ENCODE results near the gene ETAA1.
A peak's percentile ranks its signal among the peaks of the same experiment; 100 is the strongest.

ETAA1 gene

GRCh38 chr2:67412424-67412823 lies 15.3 kb downstream of the ETAA1 start:
- Histone ChIP-seq H3K27ac (no peak overlapping the region), H3K27me3 (replicated peaks) (no peaks in the 10 kb centered on the region)
- no peak for TF ChIP-seq CTCF (IDR thresholded peaks at IDR 0.05; ENCODE audit: low read depth, low read length, missing control alignments)

GRCh38 chr2:67414867-67415266 lies 17.7 kb downstream of the ETAA1 start:
- Histone ChIP-seq H3K36me3 (replicated peaks) (peaks cover under 1% of the 10 kb centered on the region), H3K27me3 (replicated peaks) (no peaks in the 10 kb centered on the region), H3K4me3 (ENCODE audit: low read depth, low read length) (no peak overlapping the region), H3K27ac (no peak overlapping the region)
- in situ Hi-C loops (cut with HindIII; ENCODE audit: low pct_ligation_motif_present, low sequenced_read_pairs): no loop called here
- DNase-seq: no peak
- no peak for TF ChIP-seq CTCF (IDR thresholded peaks at IDR 0.05; ENCODE audit: low read depth, low read length, missing control alignments)

More at GRCh38 chr2:67412424-67412823, 15.3 kb downstream of the ETAA1 start:
- peaks cover 2% of the 10 kb centered on the region for H3K36me3 ChIP-seq (replicated peaks)
- H3K4me3 ChIP-seq (ENCODE audit: low read depth, low read length): no peak overlapping the region
- DNase-seq: peak; percentile 41
- in situ Hi-C loops (cut with HindIII; ENCODE audit: low pct_ligation_motif_present, low sequenced_read_pairs): no loop called here

- Histone ChIP-seq H3K4me3 (ENCODE audit: low read depth, low read length) (no peak overlapping the region), H3K27ac (no peak overlapping the region), H3K36me3 (replicated peaks) (no peaks in the 10 kb centered on the region), H3K27me3 (replicated peaks) (no peaks in the 10 kb centered on the region)
- no peak for DNase-seq
- in situ Hi-C loops (cut with HindIII; ENCODE audit: low pct_ligation_motif_present, low sequenced_read_pairs): no loop called here
- TF ChIP-seq CTCF (IDR thresholded peaks at IDR 0.05; ENCODE audit: low read depth, low read length, missing control alignments): no peak
Measured at GRCh38 chr2:67416136-67416535, 19.0 kb downstream of the ETAA1 start.

GRCh38 chr2:67423489-67423888 lies 26.4 kb downstream of the ETAA1 start:
- no peak for DNase-seq
- Histone ChIP-seq H3K4me3 (ENCODE audit: low read depth, low read length) (no peak overlapping the region), H3K27ac (no peak overlapping the region), H3K27me3 (replicated peaks) (no peaks in the 10 kb centered on the region), H3K36me3 (replicated peaks) (no peaks in the 10 kb centered on the region)
- TF ChIP-seq CTCF (IDR thresholded peaks at IDR 0.05; ENCODE audit: low read depth, low read length, missing control alignments): no peak
- in situ Hi-C loops (cut with HindIII; ENCODE audit: low pct_ligation_motif_present, low sequenced_read_pairs): no loop called here

- Histone ChIP-seq H3K36me3 (replicated peaks) (no peaks in the 10 kb centered on the region), H3K4me3 (ENCODE audit: low read depth, low read length) (no peak overlapping the region), H3K27me3 (replicated peaks) (no peaks in the 10 kb centered on the region), H3K27ac (no peak overlapping the region)
- TF ChIP-seq CTCF (IDR thresholded peaks at IDR 0.05; ENCODE audit: low read depth, low read length, missing control alignments): no peak
- in situ Hi-C loops (cut with HindIII; ENCODE audit: low pct_ligation_motif_present, low sequenced_read_pairs): no loop called here
- no peak for DNase-seq
Measured at GRCh38 chr2:67436221-67436620, 39.1 kb downstream of the ETAA1 start.

GRCh38 chr2:67437114-67437513 lies 40.0 kb downstream of the ETAA1 start:
- H3K27me3 ChIP-seq (replicated peaks): no peaks in the 10 kb centered on the region
- H3K4me3 ChIP-seq (ENCODE audit: low read depth, low read length): no peak overlapping the region
- no peak for DNase-seq
- H3K27ac ChIP-seq: no peak overlapping the region
- TF ChIP-seq CTCF (IDR thresholded peaks at IDR 0.05; ENCODE audit: low read depth, low read length, missing control alignments): no peak
- no peaks in the 10 kb centered on the region for H3K36me3 ChIP-seq (replicated peaks)
- in situ Hi-C loops (cut with HindIII; ENCODE audit: low pct_ligation_motif_present, low sequenced_read_pairs): no loop called here

Data from brain microvascular endothelial cell (primary cell).